Cardiac muscle cell (in vitro differentiated cells and primary cell): Measurements from ENCODE around the gene TOMM22. TPM values are rescaled to one million over a fixed set of nuclear protein-coding genes. Genes with fewer than 3 reads are reported as not detected.

Source experiments
- DNase-seq, 2 donors: peaks; one replicate each; pipeline versions ENCODE4 v3.0.0 to v3.0.0-alpha.2; 2010 to 2017; ENCODE audit warnings: low read depth in 1 of 2, low spot score in 1 of 2
- H3K27ac ChIP-seq: fragments of 200-600 bp; sonication (generic); 2 replicates; pipeline ENCODE4 v1.5.1; 2016
- H3K27me3 ChIP-seq: fragments of 200-600 bp; sonication (generic); 2 replicates; pipeline ENCODE4 v1.6.0; 2016; ENCODE audit warnings: control low read depth
- H3K36me3 ChIP-seq: fragments of 200-600 bp; sonication (generic); 2 replicates; pipeline ENCODE4 v1.5.1; 2016; ENCODE audit warnings: control low read depth
- H3K4me1 ChIP-seq: fragments of 200-600 bp; sonication (generic); 2 replicates; pipeline ENCODE4 v1.8.1; 2017; ENCODE audit warnings: low read depth, mild to moderate bottlenecking, mixed run types
- H3K4me3 ChIP-seq: fragments of 200-600 bp; sonication (generic); 2 replicates; pipeline ENCODE4 v1.5.1; 2016; ENCODE audit warnings: mild to moderate bottlenecking
- H3K9me3 ChIP-seq: fragments of 200-600 bp; sonication (generic); 2 replicates; pipeline ENCODE4 v1.5.1; 2017; ENCODE audit warnings: low read depth, mild to moderate bottlenecking, control low read depth
- CTCF ChIP-seq: IDR thresholded peaks from 2 replicates; pipeline ENCODE4 v1.5.1; 2012; ENCODE audit warnings: low read depth, mild to moderate bottlenecking, low read length
- polyA plus RNA-seq: library from polyadenylated mRNA; unstranded; fragments of >200 nt; fragmentation: Nextera tagmentation; extraction: Ambion mirVana; gene quantifications from 2 replicates; pipeline ENCODE4 v1.2.1, GENCODE V29; 2016
- total RNA-seq: library from RNA; depleted of rRNA; stranded (reverse); fragments of >200 nt; gene quantifications from 2 replicates; pipeline ENCODE4 v1.2.3, GENCODE V29; 2016

TOMM22 gene
- total and polyA plus RNA-seq, 2 experiments from 2014 or later, result 46.2 to 151 TPM

- H3K27ac ChIP-seq, result no peak overlapping the region
- H3K27me3 ChIP-seq, result no peaks in the 10 kb centered on the region
- no peak for TF ChIP-seq CTCF
- no peak for DNase-seq
- H3K36me3 ChIP-seq, result peaks cover 14% of the 10 kb centered on the region
- no peak overlapping the region for H3K4me3 ChIP-seq
- peaks cover 36% of the 10 kb centered on the region for H3K4me1 ChIP-seq
- no peaks in the 10 kb centered on the region for H3K9me3 ChIP-seq
Observed at GRCh38 chr22:38716826-38717225, 35.1 kb downstream of the TOMM22 start.

- peaks cover 32% of the 10 kb centered on the region for H3K4me1 ChIP-seq
- TF ChIP-seq CTCF, result no peak
- no peak overlapping the region for H3K27ac ChIP-seq
Observed at GRCh38 chr22:38717244-38717643, 35.5 kb downstream of the TOMM22 start.

GRCh38 chr22:38718414-38718813 lies 36.7 kb downstream of the TOMM22 start:
- TF ChIP-seq CTCF, result peak; percentile 59
- Histone ChIP-seq H3K4me1 (peaks cover 20% of the 10 kb centered on the region), H3K9me3 (no peaks in the 10 kb centered on the region), H3K27ac (no peak overlapping the region), H3K27me3 (no peaks in the 10 kb centered on the region), H3K4me3 (no peak overlapping the region), H3K36me3 (peaks cover 29% of the 10 kb centered on the region)
- peak in 1 of 2 donors; percentile 80 for DNase-seq

More at GRCh38 chr22:38717244-38717643, 35.5 kb downstream of the TOMM22 start:
- H3K27me3 ChIP-seq, result no peaks in the 10 kb centered on the region
- peaks cover 19% of the 10 kb centered on the region for H3K36me3 ChIP-seq
- DNase-seq, result no peak
- H3K9me3 ChIP-seq, result no peaks in the 10 kb centered on the region
- no peak overlapping the region for H3K4me3 ChIP-seq

GRCh38 chr22:38719196-38719595 lies 37.4 kb downstream of the TOMM22 start:
- no peaks in the 10 kb centered on the region for H3K9me3 ChIP-seq
- DNase-seq, result no peak
- peaks cover 34% of the 10 kb centered on the region for H3K36me3 ChIP-seq
- H3K27me3 ChIP-seq, result no peaks in the 10 kb centered on the region
- peaks cover 12% of the 10 kb centered on the region for H3K4me1 ChIP-seq
- H3K4me3 ChIP-seq, result no peak overlapping the region
- no peak for TF ChIP-seq CTCF
- no peak overlapping the region for H3K27ac ChIP-seq

- Histone ChIP-seq H3K4me1 (peaks cover under 1% of the 10 kb centered on the region), H3K9me3 (no peaks in the 10 kb centered on the region), H3K27me3 (no peaks in the 10 kb centered on the region), H3K27ac (no peak overlapping the region), H3K4me3 (no peak overlapping the region), H3K36me3 (peaks cover 45% of the 10 kb centered on the region)
- no peak for DNase-seq
- no peak for TF ChIP-seq CTCF
Observed at GRCh38 chr22:38720350-38720749, 38.6 kb downstream of the TOMM22 start.

GRCh38 chr22:38721551-38721950 lies 39.8 kb downstream of the TOMM22 start:
- H3K36me3 ChIP-seq, result peaks cover 52% of the 10 kb centered on the region
- TF ChIP-seq CTCF, result no peak
- no peaks in the 10 kb centered on the region for H3K9me3 ChIP-seq
- DNase-seq, result no peak
- no peak overlapping the region for H3K4me3 ChIP-seq
- H3K27me3 ChIP-seq, result no peaks in the 10 kb centered on the region
- H3K4me1 ChIP-seq, result no peaks in the 10 kb centered on the region
- no peak overlapping the region for H3K27ac ChIP-seq
